ENCODE measurements around the gene RAPH1.

- TF ChIP-seq, protein P1, sequence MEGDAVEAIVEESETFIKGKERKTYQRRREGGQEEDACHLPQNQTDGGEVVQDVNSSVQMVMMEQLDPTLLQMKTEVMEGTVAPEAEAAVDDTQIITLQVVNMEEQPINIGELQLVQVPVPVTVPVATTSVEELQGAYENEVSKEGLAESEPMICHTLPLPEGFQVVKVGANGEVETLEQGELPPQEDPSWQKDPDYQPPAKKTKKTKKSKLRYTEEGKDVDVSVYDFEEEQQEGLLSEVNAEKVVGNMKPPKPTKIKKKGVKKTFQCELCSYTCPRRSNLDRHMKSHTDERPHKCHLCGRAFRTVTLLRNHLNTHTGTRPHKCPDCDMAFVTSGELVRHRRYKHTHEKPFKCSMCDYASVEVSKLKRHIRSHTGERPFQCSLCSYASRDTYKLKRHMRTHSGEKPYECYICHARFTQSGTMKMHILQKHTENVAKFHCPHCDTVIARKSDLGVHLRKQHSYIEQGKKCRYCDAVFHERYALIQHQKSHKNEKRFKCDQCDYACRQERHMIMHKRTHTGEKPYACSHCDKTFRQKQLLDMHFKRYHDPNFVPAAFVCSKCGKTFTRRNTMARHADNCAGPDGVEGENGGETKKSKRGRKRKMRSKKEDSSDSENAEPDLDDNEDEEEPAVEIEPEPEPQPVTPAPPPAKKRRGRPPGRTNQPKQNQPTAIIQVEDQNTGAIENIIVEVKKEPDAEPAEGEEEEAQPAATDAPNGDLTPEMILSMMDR (IDR thresholded peaks at IDR 0.05): no peak
- TF ChIP-seq POLR2A (IDR thresholded peaks at IDR 0.05): no peak
Observed at GRCh38 chr2:203492965-203493364, 42.1 kb downstream of the RAPH1 start.
